Keratinocyte (primary cell): ENCODE data around the gene SLC25A52. TPM values are rescaled to one million over a fixed set of nuclear protein-coding genes. Genes with fewer than 3 reads are reported as not detected.

Experiments used
- DNase-seq: peaks from one replicate; pipeline ENCODE4 v3.0.0-alpha.2; 2011; ENCODE audit warnings: low read depth, missing footprints, low spot score
- FAIRE-seq: peaks from 2 replicates; lab custom pipeline; 2011; peaks lifted over from hg19 to GRCh38; lab: Jason Lieb, UNC
- H2AFZ ChIP-seq: 2 replicates; pipeline ENCODE4 v1.6.0; 2012; ENCODE audit warnings: low read length, control low read depth, inconsistent platforms; ENCODE audit not compliant: control insufficient read depth
- H3K27ac ChIP-seq: 2 replicates; pipeline ENCODE4 v1.5.1; 2011; ENCODE audit warnings: low read length; ENCODE audit not compliant: control insufficient read depth, insufficient read depth
- H3K27me3 ChIP-seq: 3 replicates; pipeline ENCODE4 v1.6.0; 2011; ENCODE audit warnings: low read length; ENCODE audit not compliant: control insufficient read depth, insufficient read depth; ENCODE audit errors: extremely low read depth
- H3K36me3 ChIP-seq, 2 experiments: 2 replicates in 1 of 2; 3 replicates in 1 of 2; pipeline ENCODE4 v1.5.1; 2011; ENCODE audit warnings: low read length in 2 of 2, mild to moderate bottlenecking in 1 of 2; ENCODE audit not compliant: control insufficient read depth in 2 of 2, insufficient read depth in 2 of 2; ENCODE audit errors: extremely low read depth in 1 of 2
- H3K4me1 ChIP-seq: 3 replicates; pipeline ENCODE4 v1.5.1; 2011; ENCODE audit warnings: low read length; ENCODE audit not compliant: control insufficient read depth, insufficient read depth; ENCODE audit errors: extremely low read depth
- H3K4me2 ChIP-seq: 3 replicates; pipeline ENCODE4 v1.6.0; 2011; ENCODE audit warnings: low read depth, low read length; ENCODE audit not compliant: control insufficient read depth, insufficient read depth; ENCODE audit errors: extremely low read depth
- H3K4me3 ChIP-seq, 3 experiments: fragments of 200-600 bp in 1 of 3; sonication (generic) in 1 of 3; 2 replicates in 2 of 3; 3 replicates in 1 of 3; pipeline ENCODE4 v1.5.1; 2011 to 2016; ENCODE audit warnings: low read length in 3 of 3, mild to moderate bottlenecking in 3 of 3, control low read depth in 2 of 3, inconsistent platforms in 1 of 3, low read depth in 1 of 3, mixed read lengths in 1 of 3, mixed run types in 1 of 3, moderate library complexity in 1 of 3; ENCODE audit not compliant: control insufficient read depth in 2 of 3, insufficient read depth in 2 of 3; ENCODE audit errors: extremely low read depth in 1 of 3
- H3K79me2 ChIP-seq: 2 replicates; pipeline ENCODE4 v1.6.0; 2012; ENCODE audit warnings: low read length; ENCODE audit not compliant: control insufficient read depth, insufficient read depth
- H3K9ac ChIP-seq: 3 replicates; pipeline ENCODE4 v1.6.0; 2011; ENCODE audit warnings: low read length; ENCODE audit not compliant: control insufficient read depth, insufficient read depth; ENCODE audit errors: extremely low read depth
- H3K9me1 ChIP-seq: 3 replicates; pipeline ENCODE4 v1.6.0; 2011; ENCODE audit warnings: low read length; ENCODE audit not compliant: control insufficient read depth, insufficient read depth; ENCODE audit errors: extremely low read depth
- H3K9me3 ChIP-seq: 2 replicates; pipeline ENCODE4 v1.5.1; 2012; ENCODE audit warnings: low read depth, low read length; ENCODE audit not compliant: control insufficient read depth
- H4K20me1 ChIP-seq: 3 replicates; pipeline ENCODE4 v1.6.0; 2011; ENCODE audit warnings: low read length; ENCODE audit not compliant: control insufficient read depth, insufficient read depth; ENCODE audit errors: extremely low read depth
- EZH2 ChIP-seq: IDR thresholded peaks from one replicate; pipeline ENCODE4 v1.6.1; 2012; ENCODE audit warnings: inconsistent platforms, mild to moderate bottlenecking, low read length, moderate library complexity
- dilution Hi-C: fragments of 300-500 bp; cut with MboI; formaldehyde crosslinking; loops from one replicate; pipeline ENCODE4 v1.7.0; 2020; ENCODE audit warnings: low sequenced_read_pairs; ENCODE audit not compliant: extremely low pct_ligation_motif_present
- polyA plus RNA-seq, 5 experiments: library from polyadenylated mRNA; depleted of rRNA in 3 of 5; stranded (reverse) in 3 of 5; stranded (forward) in 1 of 5; unstranded in 1 of 5; fragments of >200 nt; gene quantifications; 1 replicate in 1 of 5; 2 replicates in 3 of 5; 3 replicates in 1 of 5; pipeline versions ENCODE4 v1.2.1 to v1.2.3, GENCODE V29; 2011 to 2012; ENCODE audit warnings: missing spikeins in 2 of 5, low read depth in 1 of 5, low replicate concordance in 1 of 5
- TF ChIP-seq, protein P1 (sequence below), 3 experiments: IDR thresholded peaks in 1 of 3; conservative IDR thresholded peaks in 1 of 3; optimal IDR thresholded peaks in 1 of 3; 2 replicates in 2 of 3; 3 replicates in 1 of 3; pipeline versions ENCODE3 to v1.5.1; 2011; ENCODE audit warnings: low read length in 3 of 3, mild to moderate bottlenecking in 3 of 3, moderate library complexity in 2 of 3, control low read depth in 1 of 3, inconsistent platforms in 1 of 3; ENCODE audit not compliant: insufficient read depth in 2 of 3; ENCODE audit errors: extremely low read depth in 1 of 3

SLC25A52 gene
- polyA plus RNA-seq, 1 donor (not counting 4 experiments of a cell fraction or from before 2014, with no cell fraction given) = not detected

DNA sequence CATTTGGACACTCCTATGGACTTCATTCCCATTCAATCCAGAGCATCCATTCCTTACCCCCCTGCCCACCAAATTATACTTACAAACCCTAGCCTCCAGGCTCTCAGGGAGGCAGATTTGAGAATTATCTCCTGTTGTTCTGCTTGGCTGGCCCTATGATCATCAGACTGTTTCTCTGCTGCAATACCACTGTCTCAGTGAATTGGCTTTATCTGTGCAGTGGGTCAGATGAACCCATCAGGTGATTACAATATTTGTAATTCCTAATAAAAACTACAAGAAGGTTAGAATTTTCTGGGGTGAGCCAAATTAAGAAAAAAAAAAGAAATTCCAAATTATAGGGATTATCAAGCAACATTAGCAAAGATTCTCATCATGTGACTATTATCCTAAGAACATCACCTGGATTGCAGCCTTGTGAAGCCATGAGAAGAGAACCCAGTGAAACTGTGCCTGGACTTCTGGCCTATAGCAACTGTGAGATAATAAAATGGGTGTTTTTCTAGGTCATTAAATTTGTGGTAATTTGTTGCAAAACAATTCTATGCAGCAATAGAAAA lies 17.8 kb upstream of the SLC25A52 start:
- H2AFZ ChIP-seq = no peak overlapping the region
- peaks cover 6% of the 10 kb centered on the region for H3K9me3 ChIP-seq
- H3K27ac ChIP-seq = no peak overlapping the region
- H3K79me2 ChIP-seq = no peaks in the 10 kb centered on the region
- dilution Hi-C loops = no loop called here
- H3K9me1 ChIP-seq = no peaks in the 10 kb centered on the region
- H3K36me3 ChIP-seq = no peaks in the 10 kb centered on the region
- H4K20me1 ChIP-seq = no peaks in the 10 kb centered on the region
- no peak for TF ChIP-seq EZH2
- TF ChIP-seq, protein P1, sequence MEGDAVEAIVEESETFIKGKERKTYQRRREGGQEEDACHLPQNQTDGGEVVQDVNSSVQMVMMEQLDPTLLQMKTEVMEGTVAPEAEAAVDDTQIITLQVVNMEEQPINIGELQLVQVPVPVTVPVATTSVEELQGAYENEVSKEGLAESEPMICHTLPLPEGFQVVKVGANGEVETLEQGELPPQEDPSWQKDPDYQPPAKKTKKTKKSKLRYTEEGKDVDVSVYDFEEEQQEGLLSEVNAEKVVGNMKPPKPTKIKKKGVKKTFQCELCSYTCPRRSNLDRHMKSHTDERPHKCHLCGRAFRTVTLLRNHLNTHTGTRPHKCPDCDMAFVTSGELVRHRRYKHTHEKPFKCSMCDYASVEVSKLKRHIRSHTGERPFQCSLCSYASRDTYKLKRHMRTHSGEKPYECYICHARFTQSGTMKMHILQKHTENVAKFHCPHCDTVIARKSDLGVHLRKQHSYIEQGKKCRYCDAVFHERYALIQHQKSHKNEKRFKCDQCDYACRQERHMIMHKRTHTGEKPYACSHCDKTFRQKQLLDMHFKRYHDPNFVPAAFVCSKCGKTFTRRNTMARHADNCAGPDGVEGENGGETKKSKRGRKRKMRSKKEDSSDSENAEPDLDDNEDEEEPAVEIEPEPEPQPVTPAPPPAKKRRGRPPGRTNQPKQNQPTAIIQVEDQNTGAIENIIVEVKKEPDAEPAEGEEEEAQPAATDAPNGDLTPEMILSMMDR (optimal IDR thresholded peaks at IDR 0.05 in 1 of 3, IDR thresholded peaks at IDR 0.05 in 1 of 3, conservative IDR thresholded peaks at IDR 0.05 in 1 of 3; ENCODE audit: extremely low read depth in 1 of 3, insufficient read depth in 2 of 3, low read length in 3 of 3) = no peak
- no peak overlapping the region for H3K4me2 ChIP-seq
- H3K27me3 ChIP-seq = no peaks in the 10 kb centered on the region
- FAIRE-seq (no peak), DNase-seq (no peak)
- no peaks in the 10 kb centered on the region for H3K4me1 ChIP-seq
- no peak overlapping the region for H3K4me3 ChIP-seq
- H3K9ac ChIP-seq = no peak overlapping the region

- Histone ChIP-seq H3K4me1 (no peaks in the 10 kb centered on the region), H3K9ac (no peak overlapping the region), H3K9me3 (peaks cover 6% of the 10 kb centered on the region), H3K36me3 (no peaks in the 10 kb centered on the region), H3K79me2 (no peaks in the 10 kb centered on the region), H3K27ac (no peak overlapping the region), H4K20me1 (no peaks in the 10 kb centered on the region), H3K4me3 (no peak overlapping the region), H2AFZ (no peak overlapping the region), H3K9me1 (no peaks in the 10 kb centered on the region), H3K4me2 (no peak overlapping the region), H3K27me3 (no peaks in the 10 kb centered on the region)
- dilution Hi-C loops = no loop called here
- TF ChIP-seq, protein P1 (optimal IDR thresholded peaks at IDR 0.05 in 1 of 3, IDR thresholded peaks at IDR 0.05 in 1 of 3, conservative IDR thresholded peaks at IDR 0.05 in 1 of 3; ENCODE audit: extremely low read depth in 1 of 3, insufficient read depth in 2 of 3, low read length in 3 of 3) = no peak
- TF ChIP-seq EZH2 = no peak
- FAIRE-seq = no peak
- no peak for DNase-seq
Observed at GRCh38 chr18:31776093-31776492, 15.4 kb upstream of the SLC25A52 start.
